GM18907 (cell line): ENCODE measurements around the gene FBXO44.

Experiments
- ATAC-seq: cut with Tn5 transposase; IDR thresholded peaks from one replicate; pipeline ENCODE4 v1.9.1; 2021; ENCODE audit warnings: mild to moderate bottlenecking, moderate library complexity; ENCODE audit not compliant: unreplicated experiment

The FBXO44 gene

DNA sequence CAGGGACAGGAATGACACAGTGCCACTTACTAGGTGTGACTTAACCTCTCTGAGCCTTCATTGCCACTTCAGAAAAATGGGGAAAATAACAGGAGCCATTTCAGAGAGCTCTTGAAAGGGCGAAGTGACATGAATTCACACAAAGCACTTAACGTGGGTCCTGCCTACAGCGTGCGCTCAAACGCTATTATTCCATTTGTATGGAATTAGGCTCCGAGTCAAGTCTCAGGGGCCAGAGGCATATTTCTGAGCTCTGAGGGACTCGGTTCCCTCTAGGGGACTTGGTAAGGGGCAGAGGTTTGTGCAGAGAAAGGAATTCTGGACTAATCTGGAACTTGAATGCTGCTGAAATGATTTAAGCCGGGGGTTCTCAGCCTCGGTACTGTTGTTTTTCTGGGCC is 50.9 kb downstream of the FBXO44 start:
- ATAC-seq: no peak

DNA sequence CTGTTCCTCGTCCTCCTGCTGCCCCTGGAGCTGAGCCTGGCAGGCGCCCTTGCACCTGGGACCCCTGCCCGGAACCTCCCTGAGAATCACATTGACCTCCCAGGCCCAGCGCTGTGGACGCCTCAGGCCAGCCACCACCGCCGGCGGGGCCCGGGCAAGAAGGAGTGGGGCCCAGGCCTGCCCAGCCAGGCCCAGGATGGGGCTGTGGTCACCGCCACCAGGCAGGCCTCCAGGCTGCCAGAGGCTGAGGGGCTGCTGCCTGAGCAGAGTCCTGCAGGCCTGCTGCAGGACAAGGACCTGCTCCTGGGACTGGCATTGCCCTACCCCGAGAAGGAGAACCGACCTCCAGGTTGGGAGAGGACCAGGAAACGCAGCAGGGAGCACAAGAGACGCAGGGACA is 51.6 kb downstream of the FBXO44 start:
- no peak for ATAC-seq

DNA sequence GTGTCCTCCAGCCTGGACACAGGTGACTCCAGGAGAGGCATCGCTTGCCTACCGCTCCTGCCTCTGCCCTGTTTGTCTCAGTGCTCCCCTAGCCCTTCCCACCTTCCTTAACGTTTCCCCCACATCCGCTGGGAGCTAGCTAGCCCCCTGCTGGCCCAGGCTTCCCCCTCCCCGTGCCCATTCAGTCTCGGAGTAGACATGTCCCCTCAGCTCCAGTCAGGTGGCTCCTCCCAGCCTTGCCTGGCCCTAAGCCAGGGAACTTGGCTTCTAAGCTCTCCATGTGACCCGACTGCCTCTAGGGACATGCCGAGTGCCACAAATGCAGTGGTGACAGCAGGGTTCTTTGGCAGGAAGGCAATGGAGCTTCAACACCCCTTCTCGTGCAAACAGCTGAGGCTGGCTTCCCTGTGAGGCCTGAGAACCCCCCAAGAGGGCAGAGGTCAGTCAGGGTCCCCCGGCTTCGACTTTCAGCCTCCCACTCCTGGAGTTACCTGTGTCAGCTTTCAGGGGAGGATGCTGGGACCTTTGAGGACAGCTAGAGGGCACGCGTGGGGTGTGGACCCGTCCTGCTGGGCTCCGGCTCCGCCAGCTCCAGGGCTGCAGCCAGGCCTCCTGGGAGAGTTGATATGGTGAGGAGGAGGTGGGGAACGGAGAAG is 53.1 kb downstream of the FBXO44 start:
- no peak for ATAC-seq

DNA sequence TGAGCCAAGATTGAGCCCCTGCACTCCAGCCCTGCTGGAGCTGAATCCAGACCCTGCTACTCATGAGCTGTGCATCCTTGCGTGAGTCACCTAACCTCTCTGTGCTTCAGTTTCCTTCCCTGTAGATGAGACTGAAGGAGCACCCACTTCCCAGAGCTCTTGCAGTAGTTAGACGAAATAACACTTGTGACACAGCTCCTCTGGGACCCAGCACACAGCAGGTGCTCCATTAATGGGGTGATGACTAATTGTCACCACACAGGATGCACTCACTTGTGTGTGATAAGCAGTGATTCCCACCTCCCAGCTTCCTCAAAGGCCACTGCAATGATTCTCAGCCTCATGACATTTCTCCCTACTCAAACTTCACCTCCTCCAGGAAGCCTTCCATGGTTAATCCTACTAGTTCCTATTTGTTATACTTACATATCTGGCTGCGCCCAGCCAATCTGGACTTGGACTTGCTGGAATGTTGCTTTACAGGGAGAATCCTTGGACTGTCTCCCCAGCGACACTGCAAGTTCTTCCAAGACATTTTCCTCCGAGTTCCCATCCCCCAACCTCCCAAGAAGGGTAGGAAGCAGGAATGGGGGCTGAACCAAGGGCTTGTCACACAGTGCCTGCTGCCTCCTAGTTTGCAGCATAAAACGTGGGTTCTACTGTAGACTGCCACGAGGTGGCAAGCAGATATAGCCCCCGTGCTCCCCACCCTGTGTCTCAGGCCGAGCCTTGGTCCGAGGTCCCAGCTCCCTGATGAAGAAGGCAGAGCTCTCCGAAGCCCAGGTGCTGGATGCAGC is 54.1 kb downstream of the FBXO44 start:
- no peak for ATAC-seq

DNA sequence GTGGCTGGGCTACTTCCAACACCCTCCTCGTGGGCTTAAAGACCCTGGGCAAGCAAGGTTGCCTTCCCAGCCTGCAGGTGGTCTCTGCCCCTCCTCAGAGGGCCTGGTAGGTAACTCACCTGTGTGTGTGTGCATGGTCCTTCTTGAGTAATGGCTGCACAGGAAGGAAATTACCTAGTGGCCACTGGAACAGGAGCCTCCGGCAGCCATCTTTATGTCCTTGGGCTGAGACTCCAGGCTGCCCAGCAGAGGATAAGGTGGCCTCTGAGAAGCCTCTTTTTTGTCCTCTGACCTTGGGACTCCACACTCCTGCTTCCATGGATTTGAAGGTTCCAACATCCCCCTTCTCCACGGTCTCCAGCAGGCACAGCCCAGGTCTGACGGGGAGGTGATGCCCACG is 56.8 kb downstream of the FBXO44 start:
- ATAC-seq: no peak

DNA sequence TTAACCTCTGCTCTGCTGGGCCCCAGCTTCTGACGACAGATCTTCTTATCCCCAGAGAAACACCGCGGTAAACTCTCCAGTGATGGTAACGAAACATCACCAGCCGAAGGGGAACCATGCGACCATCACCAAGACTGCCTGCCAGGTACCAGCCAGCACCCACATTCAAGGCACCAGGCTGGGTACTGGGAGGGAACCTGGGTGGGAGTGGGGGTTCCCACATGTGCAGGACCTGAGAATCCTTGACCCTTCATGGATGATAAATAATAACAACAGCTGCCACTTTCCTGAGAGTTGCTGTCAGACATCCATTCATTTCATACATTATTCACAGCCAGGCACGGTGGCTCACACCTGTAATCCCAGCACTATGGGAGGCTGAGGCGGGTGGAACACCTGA is 57.6 kb downstream of the FBXO44 start:
- ATAC-seq: no peak
